ENCODE measurements around the gene ISCU.
"Not testable (repeated sequence)": the region's sequence is repeated elsewhere in the genome, so short reads cannot be mapped to it uniquely, and the experiment has no call there.

The ISCU gene

DNA sequence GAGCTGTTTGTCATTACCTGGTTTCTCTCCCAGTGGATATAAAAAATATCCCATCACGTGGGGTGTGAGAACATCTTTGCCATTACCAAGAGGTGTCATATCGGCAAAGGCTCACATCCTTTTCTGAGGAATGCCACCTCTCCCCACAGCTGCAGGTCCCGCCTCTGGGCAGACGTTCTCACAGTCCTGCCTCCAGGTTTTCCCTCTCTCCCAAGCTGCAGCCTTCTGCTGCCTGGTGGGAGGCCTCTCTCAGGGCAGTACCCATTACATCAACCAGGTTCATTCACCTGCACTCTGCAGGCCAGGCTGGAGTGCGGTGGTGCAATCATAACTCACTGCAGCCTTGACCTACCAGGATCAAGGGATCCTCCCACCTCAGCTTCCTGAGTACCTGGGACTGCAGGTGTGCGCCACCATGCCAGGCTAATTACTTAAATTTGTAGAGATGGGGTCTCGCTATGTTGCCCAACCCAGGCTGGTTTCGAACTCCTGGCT, 50.4 kb downstream of the ISCU start:
- Histone ChIP-seq H3K9me3 (ENCODE audit: control insufficient read depth, insufficient read depth, low read length) (no peaks in the 10 kb centered on the region), H3K4me3 (ENCODE audit: low read depth, low read length) (no peak overlapping the region), H3K27me3 (ENCODE audit: control insufficient read depth, insufficient read depth, low read length) (no peaks in the 10 kb centered on the region), H3K9ac (ENCODE audit: low read depth, low read length) (no peak overlapping the region), H3K4me1 (ENCODE audit: control insufficient read depth, insufficient read depth, low read length) (no peaks in the 10 kb centered on the region), H3K36me3 (ENCODE audit: control insufficient read depth, insufficient read depth, low read length) (peaks cover 2% of the 10 kb centered on the region)

DNA sequence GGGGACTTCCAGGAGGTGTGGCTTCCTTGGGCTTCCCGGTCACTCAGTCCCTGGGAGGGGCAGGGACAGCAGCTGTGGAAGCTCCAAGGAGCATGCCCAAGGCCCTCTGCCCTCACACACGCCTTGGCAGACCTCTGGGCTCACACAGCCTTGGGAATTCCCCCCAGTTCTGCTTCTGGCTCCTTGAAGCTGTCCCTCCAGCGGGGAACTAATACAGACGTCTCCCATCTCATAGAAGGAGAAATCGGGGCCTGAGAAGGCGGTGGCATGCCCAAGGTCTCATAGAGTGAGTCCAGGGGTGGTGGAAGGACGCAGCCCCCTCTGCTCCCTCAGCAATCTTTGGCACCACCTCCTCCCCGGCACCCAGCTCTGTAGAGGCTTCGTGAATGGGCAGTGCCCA, 51.2 kb downstream of the ISCU start:
- no peak overlapping the region for H3K4me3 ChIP-seq (ENCODE audit: low read depth, low read length)
- H3K4me1 ChIP-seq (ENCODE audit: control insufficient read depth, insufficient read depth, low read length) = no peaks in the 10 kb centered on the region
- H3K9ac ChIP-seq (ENCODE audit: low read depth, low read length) = no peak overlapping the region
- H3K9me3 ChIP-seq (ENCODE audit: control insufficient read depth, insufficient read depth, low read length) = no peaks in the 10 kb centered on the region
- H3K36me3 ChIP-seq (ENCODE audit: control insufficient read depth, insufficient read depth, low read length) = peaks cover 2% of the 10 kb centered on the region
- H3K27me3 ChIP-seq (ENCODE audit: control insufficient read depth, insufficient read depth, low read length) = no peaks in the 10 kb centered on the region

DNA sequence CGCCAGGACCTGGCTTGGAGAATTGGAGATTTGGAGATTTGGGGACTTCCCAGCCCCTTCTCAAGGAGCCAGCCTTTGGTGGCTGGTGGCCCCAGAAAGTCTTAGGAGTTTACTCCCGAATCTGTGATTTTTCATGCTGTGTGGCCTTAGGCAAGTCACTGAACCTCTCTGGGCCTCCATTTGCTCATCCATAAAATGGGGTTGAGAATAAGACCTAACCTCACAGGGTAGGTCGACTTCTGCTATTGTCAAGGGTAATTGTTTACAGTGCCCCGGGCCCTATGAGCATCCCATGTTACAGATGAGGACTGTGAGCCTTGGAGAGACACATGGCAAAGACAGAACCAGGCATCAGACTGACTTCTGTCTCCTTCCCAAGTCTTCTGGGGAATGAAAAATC, 51.6 kb downstream of the ISCU start:
- H3K4me1 ChIP-seq (ENCODE audit: control insufficient read depth, insufficient read depth, low read length) = no peaks in the 10 kb centered on the region

GRCh38 chr12:108614639-108615038, 52.2 kb downstream of the ISCU start:
- Histone ChIP-seq H3K4me1 (ENCODE audit: control insufficient read depth, insufficient read depth, low read length) (no peaks in the 10 kb centered on the region), H3K27me3 (ENCODE audit: control insufficient read depth, insufficient read depth, low read length) (no peaks in the 10 kb centered on the region), H3K9me3 (ENCODE audit: control insufficient read depth, insufficient read depth, low read length) (no peaks in the 10 kb centered on the region), H3K36me3 (ENCODE audit: control insufficient read depth, insufficient read depth, low read length) (peaks cover 2% of the 10 kb centered on the region), H3K4me3 (ENCODE audit: low read depth, low read length) (no peak overlapping the region), H3K9ac (ENCODE audit: low read depth, low read length) (no peak overlapping the region)

More for the DNA sequence above, 51.6 kb downstream of the ISCU start:
- H3K27me3 ChIP-seq (ENCODE audit: control insufficient read depth, insufficient read depth, low read length) = no peaks in the 10 kb centered on the region
- no peaks in the 10 kb centered on the region for H3K9me3 ChIP-seq (ENCODE audit: control insufficient read depth, insufficient read depth, low read length)
- H3K36me3 ChIP-seq (ENCODE audit: control insufficient read depth, insufficient read depth, low read length) = peaks cover 2% of the 10 kb centered on the region
- no peak overlapping the region for H3K9ac ChIP-seq (ENCODE audit: low read depth, low read length)
- no peak overlapping the region for H3K4me3 ChIP-seq (ENCODE audit: low read depth, low read length)

GRCh38 chr12:108615918-108616317, 53.5 kb downstream of the ISCU start:
- no peaks in the 10 kb centered on the region for H3K4me1 ChIP-seq (ENCODE audit: control insufficient read depth, insufficient read depth, low read length)
- no peaks in the 10 kb centered on the region for H3K9me3 ChIP-seq (ENCODE audit: control insufficient read depth, insufficient read depth, low read length)
- peaks cover 2% of the 10 kb centered on the region for H3K36me3 ChIP-seq (ENCODE audit: control insufficient read depth, insufficient read depth, low read length)
- H3K27me3 ChIP-seq (ENCODE audit: control insufficient read depth, insufficient read depth, low read length) = no peaks in the 10 kb centered on the region
- no peak overlapping the region for H3K9ac ChIP-seq (ENCODE audit: low read depth, low read length)
- H3K4me3 ChIP-seq (ENCODE audit: low read depth, low read length) = no peak overlapping the region

GRCh38 chr12:108616359-108616758, 54.0 kb downstream of the ISCU start:
- H3K36me3 ChIP-seq (ENCODE audit: control insufficient read depth, insufficient read depth, low read length) = peaks cover 2% of the 10 kb centered on the region
- no peaks in the 10 kb centered on the region for H3K27me3 ChIP-seq (ENCODE audit: control insufficient read depth, insufficient read depth, low read length)
- no peak overlapping the region for H3K4me3 ChIP-seq (ENCODE audit: low read depth, low read length)
- H3K9me3 ChIP-seq (ENCODE audit: control insufficient read depth, insufficient read depth, low read length) = no peaks in the 10 kb centered on the region
- no peaks in the 10 kb centered on the region for H3K4me1 ChIP-seq (ENCODE audit: control insufficient read depth, insufficient read depth, low read length)
- H3K9ac ChIP-seq (ENCODE audit: low read depth, low read length) = no peak overlapping the region

DNA sequence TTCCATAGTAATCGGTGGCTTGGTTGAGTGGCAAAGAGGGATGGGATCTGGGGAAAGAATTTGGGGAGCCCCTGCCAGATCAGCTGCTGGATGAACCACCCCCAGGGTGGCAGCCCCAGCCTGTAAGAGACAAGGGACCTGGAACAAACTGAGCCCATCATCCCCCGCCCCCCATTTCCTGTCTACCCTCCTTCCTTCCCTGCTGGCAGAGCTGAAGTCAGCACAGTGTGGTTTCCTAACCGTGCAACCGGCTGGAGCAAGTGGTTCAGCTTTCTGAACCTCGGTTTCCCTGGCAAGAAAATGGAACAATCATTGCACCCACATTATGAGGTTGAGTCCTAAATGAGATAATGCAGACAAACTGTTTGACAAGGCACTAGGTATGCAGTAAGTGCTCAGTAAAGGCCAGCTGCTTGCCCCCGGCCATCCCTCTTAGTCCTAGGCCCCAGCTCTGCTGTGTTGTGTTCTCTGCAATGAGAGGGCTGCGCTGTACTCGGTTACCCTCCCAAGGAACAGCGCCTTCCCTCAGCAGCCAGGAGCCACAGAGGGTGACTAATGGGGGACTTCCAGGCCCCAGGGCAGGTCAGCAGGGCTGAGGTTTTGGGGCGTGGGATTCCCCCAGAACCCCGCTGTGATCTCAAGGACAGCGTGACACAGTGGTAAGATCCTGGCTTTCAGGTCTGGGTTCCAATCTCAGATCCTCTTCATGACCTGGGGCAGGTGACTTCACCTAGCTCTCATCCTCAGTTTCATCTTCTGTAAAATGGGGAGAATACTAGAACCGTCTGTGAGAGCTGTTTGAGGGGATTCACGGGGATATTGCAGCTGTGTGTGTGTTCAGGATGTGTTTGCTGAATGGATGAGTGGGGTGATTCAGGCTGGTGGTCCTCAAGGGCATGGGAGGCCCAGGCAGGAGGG, 54.8 kb downstream of the ISCU start:
- H3K4me3 ChIP-seq (ENCODE audit: low read depth, low read length) = no peak overlapping the region
- H3K36me3 ChIP-seq (ENCODE audit: control insufficient read depth, insufficient read depth, low read length) = peaks cover 2% of the 10 kb centered on the region
- H3K9me3 ChIP-seq (ENCODE audit: control insufficient read depth, insufficient read depth, low read length) = no peaks in the 10 kb centered on the region
- H3K4me1 ChIP-seq (ENCODE audit: control insufficient read depth, insufficient read depth, low read length) = peaks cover 2% of the 10 kb centered on the region
- no peaks in the 10 kb centered on the region for H3K27me3 ChIP-seq (ENCODE audit: control insufficient read depth, insufficient read depth, low read length)
- H3K9ac ChIP-seq (ENCODE audit: low read depth, low read length) = no peak overlapping the region

- H3K4me1 ChIP-seq (ENCODE audit: control insufficient read depth, insufficient read depth, low read length) = peaks cover 6% of the 10 kb centered on the region
- no peak overlapping the region for H3K4me3 ChIP-seq (ENCODE audit: low read depth, low read length)
- no peaks in the 10 kb centered on the region for H3K27me3 ChIP-seq (ENCODE audit: control insufficient read depth, insufficient read depth, low read length)
- H3K36me3 ChIP-seq (ENCODE audit: control insufficient read depth, insufficient read depth, low read length) = peaks cover 2% of the 10 kb centered on the region
- no peak overlapping the region for H3K9ac ChIP-seq (ENCODE audit: low read depth, low read length)
- no peaks in the 10 kb centered on the region for H3K9me3 ChIP-seq (ENCODE audit: control insufficient read depth, insufficient read depth, low read length)
Observed at GRCh38 chr12:108618079-108618952, 55.9 kb downstream of the ISCU start.

DNA sequence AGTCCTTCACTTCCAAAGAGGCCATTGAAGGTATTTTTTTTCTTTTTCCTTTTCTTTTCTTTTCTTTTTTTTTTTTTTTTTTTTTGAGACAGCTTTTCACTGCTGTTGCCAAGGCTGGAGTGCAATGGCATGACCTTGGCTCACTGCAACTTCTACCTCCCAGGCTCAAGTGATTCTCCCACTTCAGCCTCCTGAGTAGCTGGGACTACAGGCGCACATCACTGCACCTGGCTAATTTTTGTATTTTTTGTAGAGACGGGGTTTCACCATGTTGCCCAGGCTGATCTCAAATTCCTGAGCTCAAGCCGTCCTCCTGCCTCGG, 56.5 kb downstream of the ISCU start:
- H3K9me3 ChIP-seq (ENCODE audit: control insufficient read depth, insufficient read depth, low read length); H3K9ac ChIP-seq (ENCODE audit: low read depth, low read length): not testable (repeated sequence)

More for the DNA sequence above, 56.5 kb downstream of the ISCU start:
- H3K4me3 ChIP-seq (ENCODE audit: low read depth, low read length); H3K36me3 ChIP-seq (ENCODE audit: control insufficient read depth, insufficient read depth, low read length); H3K4me1 ChIP-seq (ENCODE audit: control insufficient read depth, insufficient read depth, low read length); H3K27me3 ChIP-seq (ENCODE audit: control insufficient read depth, insufficient read depth, low read length): not testable (repeated sequence)

Measured in iPS-15b (cell line).